Kidney (tissue), 22 donors: ENCODE results near the gene EGR2. TPM values are rescaled to one million over a fixed set of nuclear protein-coding genes. Genes with fewer than 3 reads are reported as not detected.
A peak's percentile ranks its signal among the peaks of the same experiment; 100 is the strongest.

Experiments used
- DNase-seq, 5 donors: peaks; one replicate each; pipeline ENCODE4 v3.0.0-alpha.2; 2013 to 2020
- FAIRE-seq: peaks from 2 replicates; lab custom pipeline; 2012; peaks lifted over from hg19 to GRCh38; lab: Jason Lieb, UNC
- H3K27ac ChIP-seq, 2 donors: one replicate each; pipeline ENCODE4 v1.7.0; 2013; ENCODE audit warnings: low read depth in 2 of 2, low read length in 2 of 2, inconsistent platforms in 1 of 2
- H3K27me3 ChIP-seq: one replicate; pipeline ENCODE4 v1.7.1; 2013; ENCODE audit warnings: low read length, inconsistent platforms; ENCODE audit not compliant: control insufficient read depth, insufficient read depth
- H3K36me3 ChIP-seq, 3 donors: one replicate each; pipeline versions ENCODE4 v1.7.0 to v1.7.1; 2013; ENCODE audit warnings: low read length in 3 of 3, control low read depth in 1 of 3, inconsistent platforms in 1 of 3; ENCODE audit not compliant: insufficient read depth in 3 of 3, control insufficient read depth in 2 of 3
- H3K4me1 ChIP-seq, 3 donors: one replicate each; pipeline versions ENCODE4 v1.7.0 to v1.7.1; 2013; ENCODE audit warnings: low read length in 3 of 3, inconsistent platforms in 1 of 3, low read depth in 1 of 3; ENCODE audit not compliant: control insufficient read depth in 2 of 3, insufficient read depth in 2 of 3
- H3K4me3 ChIP-seq, 3 donors: one replicate each; pipeline versions ENCODE4 v1.7.0 to v1.8.1; 2013; ENCODE audit warnings: low read length in 3 of 3, control low read depth in 1 of 3, inconsistent platforms in 1 of 3
- H3K9ac ChIP-seq, 3 donors: one replicate each; pipeline versions ENCODE4 v1.7.0 to v1.7.1; 2013; ENCODE audit warnings: low read length in 3 of 3, control low read depth in 1 of 3, inconsistent platforms in 1 of 3
- H3K9me3 ChIP-seq, 3 donors: one replicate each; pipeline versions ENCODE4 v1.7.0 to v1.7.1; 2013; ENCODE audit warnings: low read length in 3 of 3, control low read depth in 1 of 3, inconsistent platforms in 1 of 3; ENCODE audit not compliant: control insufficient read depth in 2 of 3, insufficient read depth in 1 of 3
- intact Hi-C: fragments of 100-400 bp; cut with DNase I; formaldehyde crosslinking; loops from one replicate; pipeline ENCODE4 v1.11.1; 2022
- long read RNA-seq, 10 donors: library from polyadenylated mRNA in 1 of 10; unstranded in 1 of 10; transcript quantifications; one replicate each; pipeline ENCODE4 v2.0.0 and lab custom pipeline, GENCODE V29; 2021 to 2026
- polyA plus RNA-seq: library from polyadenylated mRNA; stranded (reverse); fragments of 350-450 nt; fragmentation: Illumina TruSeq; extraction: RNeasy Lipid Tissue Mini Kit (QIAGEN cat#74804); gene quantifications from one replicate; pipeline ENCODE4 v1.2.3, GENCODE V29; 2014; ENCODE audit warnings: low read depth, low replicate concordance; ENCODE audit not compliant: insufficient read depth
- total RNA-seq: library from RNA; stranded (reverse); fragmentation: NEBNext Ultra II Directional; extraction: Animal tissue kit (Norgen Biotek cat#: 25700); gene quantifications from one replicate; pipeline ENCODE4 v1.2.1, GENCODE V29; 2021
- TF ChIP-seq, protein P1 (sequence below): IDR thresholded peaks from 3 replicates; pipeline ENCODE4 v1.5.1; 2012; ENCODE audit warnings: mild to moderate bottlenecking, moderate library complexity, borderline replicate concordance; ENCODE audit not compliant: insufficient read depth; ENCODE audit errors: extremely low read depth
- donor health status: control.
- donor health status: control.
- donor health status: control.
- donor health status: control.
- donor health status: control.
- donor health status: DM: yes; HTN: yes; CAD: no.
- donor health status: Normal renal cell carcinoma (clear cell type).

The EGR2 gene
- total RNA-seq (1.6 TPM), polyA plus RNA-seq (0.30 TPM)
- long read RNA-seq, donor 1, partial matches to known transcripts: 0 of 1 reads
- long read RNA-seq, donor 1, other reads (novel, unspliced or antisense): 0 of 1 reads
- long read RNA-seq, donor 2: 0 reads
- long read RNA-seq, donor 3, partial matches to known transcripts: 0 of 1 reads
- long read RNA-seq, donor 3, other reads (novel, unspliced or antisense): 0 of 1 reads
- long read RNA-seq, donor 4, partial matches to known transcripts: 0 of 1 reads
- long read RNA-seq, donor 4, other reads (novel, unspliced or antisense): 0 of 1 reads
- long read RNA-seq, donor 5: 0 reads
- long read RNA-seq, donor 6: 0 reads
- long read RNA-seq, donor 7, partial matches to known transcripts: 0 of 1 reads
- long read RNA-seq, donor 7, other reads (novel, unspliced or antisense): 1 of 1 reads
- long read RNA-seq, donor 8: 0 reads
- long read RNA-seq, donor 9: 0 reads
- long read RNA-seq, donor 10, partial matches to known transcripts: 0 of 3 reads
- long read RNA-seq, donor 10, other reads (novel, unspliced or antisense): 0 of 3 reads

DNA sequence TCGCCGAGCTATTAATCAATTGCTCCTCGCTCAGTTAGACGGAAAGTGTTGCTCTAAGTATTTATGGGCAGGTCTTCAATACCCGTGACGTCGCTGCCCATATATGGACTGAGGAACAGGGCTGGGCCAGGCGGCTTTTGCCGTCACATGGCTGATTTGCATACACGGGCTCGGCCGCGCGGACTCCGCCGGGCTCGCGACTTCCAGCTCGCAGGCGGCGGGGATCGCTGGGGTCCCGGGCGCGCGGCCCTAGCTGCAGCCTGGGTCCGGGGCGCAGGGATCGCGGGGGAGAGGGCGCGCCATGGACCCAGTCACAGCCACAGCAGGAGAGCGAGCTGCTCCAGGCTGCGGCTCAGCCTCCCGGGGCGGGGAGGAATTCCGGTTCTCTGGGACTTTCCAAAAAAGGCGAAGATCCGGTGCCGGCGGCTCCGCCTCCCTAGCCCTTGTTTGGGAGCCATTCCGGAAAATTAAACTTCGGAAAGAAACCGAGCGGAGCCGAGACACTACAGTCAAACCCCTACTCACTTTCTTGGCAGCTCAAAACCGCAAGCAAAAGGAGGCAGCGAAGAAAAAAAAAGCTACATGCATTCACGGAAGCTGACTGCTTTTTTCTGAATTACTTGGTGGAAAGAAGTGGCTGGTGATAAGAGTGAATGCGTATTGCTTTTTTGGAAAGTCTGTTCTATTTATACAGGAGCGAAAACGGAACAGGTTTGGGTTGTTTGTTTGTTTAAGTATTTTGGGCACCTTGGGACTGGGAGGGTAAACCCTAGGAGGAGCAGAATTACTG, at the start of gene EGR2:
TSS of gene EGR2 (minus strand) at position 36 of the 790 bp plus-strand sequence. CDS start 337 bp downstream, outside the sequence.
- Histone ChIP-seq H3K27ac (peak within 1 kb of the TSS; percentile 93 to 94), H3K27me3 (peaks cover 11% of the 10 kb centered on the region), H3K9ac (peak within 1 kb of the TSS; percentile 69 to 94 (median 82)), H3K4me3 (peak within 1 kb of the TSS; percentile 87 to 98 (median 88)), H3K9me3 (no peaks in the 10 kb centered on the region), H3K4me1 (peaks cover 0 to 16% (median 3%) of the 10 kb centered on the region in 3 donors), H3K36me3 (no peaks in the 10 kb centered on the region)
- TF ChIP-seq, protein P1, sequence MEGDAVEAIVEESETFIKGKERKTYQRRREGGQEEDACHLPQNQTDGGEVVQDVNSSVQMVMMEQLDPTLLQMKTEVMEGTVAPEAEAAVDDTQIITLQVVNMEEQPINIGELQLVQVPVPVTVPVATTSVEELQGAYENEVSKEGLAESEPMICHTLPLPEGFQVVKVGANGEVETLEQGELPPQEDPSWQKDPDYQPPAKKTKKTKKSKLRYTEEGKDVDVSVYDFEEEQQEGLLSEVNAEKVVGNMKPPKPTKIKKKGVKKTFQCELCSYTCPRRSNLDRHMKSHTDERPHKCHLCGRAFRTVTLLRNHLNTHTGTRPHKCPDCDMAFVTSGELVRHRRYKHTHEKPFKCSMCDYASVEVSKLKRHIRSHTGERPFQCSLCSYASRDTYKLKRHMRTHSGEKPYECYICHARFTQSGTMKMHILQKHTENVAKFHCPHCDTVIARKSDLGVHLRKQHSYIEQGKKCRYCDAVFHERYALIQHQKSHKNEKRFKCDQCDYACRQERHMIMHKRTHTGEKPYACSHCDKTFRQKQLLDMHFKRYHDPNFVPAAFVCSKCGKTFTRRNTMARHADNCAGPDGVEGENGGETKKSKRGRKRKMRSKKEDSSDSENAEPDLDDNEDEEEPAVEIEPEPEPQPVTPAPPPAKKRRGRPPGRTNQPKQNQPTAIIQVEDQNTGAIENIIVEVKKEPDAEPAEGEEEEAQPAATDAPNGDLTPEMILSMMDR: no peak
- intact Hi-C loops: no loop called here
- DNase-seq (peak; percentile 94 to 98 (median 97)), FAIRE-seq (peak; percentile 54)

DNA sequence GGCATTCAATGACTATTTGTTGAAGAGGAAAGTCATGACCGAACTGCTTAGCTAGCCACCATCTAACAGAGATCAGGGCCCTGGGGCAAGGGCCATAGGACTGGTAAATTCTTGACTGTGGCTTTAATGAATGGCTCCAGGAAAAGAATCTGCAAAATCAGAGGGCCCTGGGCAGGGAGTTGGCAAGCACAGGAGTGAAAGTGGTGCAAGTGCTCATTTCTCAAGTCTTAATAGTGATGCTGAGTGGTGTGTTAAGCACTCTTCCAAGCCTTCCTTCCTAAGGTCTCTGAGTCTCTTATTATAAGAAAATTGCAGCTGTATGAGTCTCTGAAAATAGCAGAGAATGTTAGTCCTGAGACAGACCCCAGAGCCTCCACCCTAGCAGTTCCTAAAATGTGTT, 46.3 kb upstream of the EGR2 start:
- no peaks in the 10 kb centered on the region for H3K4me1 ChIP-seq
- intact Hi-C loops: no loop called here
- FAIRE-seq: no peak
- TF ChIP-seq, protein P1: no peak
- no peak overlapping the region for H3K9ac ChIP-seq
- no peaks in the 10 kb centered on the region for H3K36me3 ChIP-seq
- DNase-seq: no peak
- no peak overlapping the region for H3K4me3 ChIP-seq
- no peaks in the 10 kb centered on the region for H3K9me3 ChIP-seq
- H3K27me3 ChIP-seq: no peaks in the 10 kb centered on the region
- no peak overlapping the region for H3K27ac ChIP-seq

DNA sequence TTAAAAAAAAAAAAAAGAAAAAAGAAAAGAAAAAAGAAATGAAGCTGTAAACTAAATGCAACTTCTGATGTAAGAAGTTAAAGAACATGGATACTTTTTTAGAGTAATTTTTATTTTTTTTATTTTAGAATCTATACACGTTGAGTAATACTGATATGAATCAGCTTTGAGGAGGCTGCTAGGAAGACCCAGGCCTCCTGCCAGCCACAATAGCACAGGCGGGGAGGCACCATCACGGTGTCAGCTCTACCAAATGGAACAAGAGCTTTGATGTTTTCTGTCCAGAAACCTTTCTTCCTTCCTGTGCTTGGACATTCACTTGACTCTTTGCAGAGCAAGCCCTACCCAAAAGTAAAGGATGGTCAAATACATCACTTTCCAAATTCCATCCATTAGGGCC, 45.3 kb upstream of the EGR2 start:
- intact Hi-C loops: no loop called here
- Histone ChIP-seq H3K9ac (no peak overlapping the region), H3K9me3 (no peaks in the 10 kb centered on the region), H3K4me3 (no peak overlapping the region), H3K4me1 (no peaks in the 10 kb centered on the region), H3K27ac (no peak overlapping the region), H3K27me3 (no peaks in the 10 kb centered on the region), H3K36me3 (no peaks in the 10 kb centered on the region)
- no peak for FAIRE-seq
- TF ChIP-seq, protein P1: no peak
- no peak for DNase-seq
